Trophoblast cell (in vitro differentiated cells and primary cell): ENCODE measurements around the gene SNAPC1.

Source experiments
- DNase-seq, 2 donors: peaks; one replicate each; pipeline ENCODE4 v3.0.0-alpha.2; 2016
- H2AFZ ChIP-seq: 2 replicates; pipeline ENCODE4 v1.6.1; 2013; ENCODE audit warnings: low read length, moderate library complexity, mild to moderate bottlenecking; ENCODE audit not compliant: insufficient read depth, poor library complexity
- H2AK5ac ChIP-seq: 2 replicates; pipeline ENCODE4 v1.6.1; 2013; ENCODE audit warnings: mild to moderate bottlenecking, low read length
- H2BK120ac ChIP-seq: 2 replicates; pipeline ENCODE4 v1.6.1; 2013; ENCODE audit warnings: low read length, mild to moderate bottlenecking, moderate library complexity; ENCODE audit not compliant: insufficient read depth, poor library complexity
- H2BK12ac ChIP-seq: 2 replicates; pipeline ENCODE4 v1.6.1; 2013; ENCODE audit warnings: mild to moderate bottlenecking, low read length, moderate library complexity
- H2BK5ac ChIP-seq: 2 replicates; pipeline ENCODE4 v1.6.1; 2013; ENCODE audit warnings: low read length, low read depth, moderate library complexity, mild to moderate bottlenecking; ENCODE audit not compliant: poor library complexity
- H3K14ac ChIP-seq: 2 replicates; pipeline ENCODE4 v1.6.1; 2013; ENCODE audit warnings: mild to moderate bottlenecking, low read length
- H3K18ac ChIP-seq: 2 replicates; pipeline ENCODE4 v1.6.1; 2013; ENCODE audit warnings: mild to moderate bottlenecking, low read length
- H3K23ac ChIP-seq: 2 replicates; pipeline ENCODE4 v1.6.1; 2013; ENCODE audit warnings: low read length
- H3K27ac ChIP-seq: 2 replicates; pipeline ENCODE4 v1.5.1; 2013; ENCODE audit warnings: low read depth, mild to moderate bottlenecking, inconsistent platforms, low read length, moderate library complexity
- H3K27me3 ChIP-seq: 2 replicates; pipeline ENCODE4 v1.6.1; 2013; ENCODE audit warnings: inconsistent platforms, mild to moderate bottlenecking, low read length, moderate library complexity; ENCODE audit not compliant: insufficient read depth
- H3K36me3 ChIP-seq, 2 experiments: 1 replicate in 1 of 2; 2 replicates in 1 of 2; pipeline ENCODE4 v1.6.1; 2013; ENCODE audit warnings: low read length in 2 of 2, mild to moderate bottlenecking in 2 of 2, moderate library complexity in 1 of 2; ENCODE audit not compliant: insufficient read depth in 2 of 2, control insufficient read depth in 1 of 2
- H3K4ac ChIP-seq: 2 replicates; pipeline ENCODE4 v1.6.1; 2013; ENCODE audit warnings: low read depth, mild to moderate bottlenecking, low read length, moderate library complexity
- H3K4me1 ChIP-seq, 2 experiments: 1 replicate in 1 of 2; 2 replicates in 1 of 2; pipeline ENCODE4 v1.6.1; 2013; ENCODE audit warnings: low read length in 2 of 2, mild to moderate bottlenecking in 2 of 2, moderate library complexity in 1 of 2; ENCODE audit not compliant: insufficient read depth in 2 of 2, control insufficient read depth in 1 of 2
- H3K4me2 ChIP-seq: 2 replicates; pipeline ENCODE4 v1.6.1; 2013; ENCODE audit warnings: inconsistent platforms, mild to moderate bottlenecking, low read length, moderate library complexity
- H3K4me3 ChIP-seq: 2 replicates; pipeline ENCODE4 v1.5.1; 2013; ENCODE audit warnings: mild to moderate bottlenecking, low read depth, low read length, inconsistent platforms
- H3K79me1 ChIP-seq: one replicate; pipeline ENCODE4 v1.6.1; 2013; ENCODE audit warnings: low read length
- H3K79me2 ChIP-seq: 2 replicates; pipeline ENCODE4 v1.6.1; 2013; ENCODE audit warnings: low read length, mild to moderate bottlenecking; ENCODE audit not compliant: control insufficient read depth, insufficient read depth, poor library complexity
- H3K9ac ChIP-seq: 2 replicates; pipeline ENCODE4 v1.6.1; 2013; ENCODE audit warnings: mild to moderate bottlenecking, low read length
- H3K9me3 ChIP-seq: 2 replicates; pipeline ENCODE4 v1.6.1; 2013; ENCODE audit warnings: low read depth, mild to moderate bottlenecking, control low read depth, inconsistent platforms, low read length; ENCODE audit not compliant: insufficient read depth
- H4K12ac ChIP-seq: 2 replicates; pipeline ENCODE4 v1.6.1; 2013; ENCODE audit warnings: low read depth, mild to moderate bottlenecking, low read length, moderate library complexity
- H4K8ac ChIP-seq: 2 replicates; pipeline ENCODE4 v1.6.1; 2013; ENCODE audit warnings: low read depth, mild to moderate bottlenecking, low read length, moderate library complexity
- H4K91ac ChIP-seq: one replicate; pipeline ENCODE4 v1.6.1; 2013; ENCODE audit warnings: low read depth, mild to moderate bottlenecking, low read length, moderate library complexity
- WGBS: extraction: QIAGEN DNeasy Blood & Tissue Kit; methylation state at CpG from one replicate; pipeline ENCODE4 v1.1.7; 2013; ENCODE audit warnings: missing lambda C conversion rate; ENCODE audit not compliant: insufficient read length, insufficient coverage; ENCODE audit errors: extremely low coverage; 5-methylcytosine and 5-hydroxymethylcytosine counted together

SNAPC1 gene

DNA sequence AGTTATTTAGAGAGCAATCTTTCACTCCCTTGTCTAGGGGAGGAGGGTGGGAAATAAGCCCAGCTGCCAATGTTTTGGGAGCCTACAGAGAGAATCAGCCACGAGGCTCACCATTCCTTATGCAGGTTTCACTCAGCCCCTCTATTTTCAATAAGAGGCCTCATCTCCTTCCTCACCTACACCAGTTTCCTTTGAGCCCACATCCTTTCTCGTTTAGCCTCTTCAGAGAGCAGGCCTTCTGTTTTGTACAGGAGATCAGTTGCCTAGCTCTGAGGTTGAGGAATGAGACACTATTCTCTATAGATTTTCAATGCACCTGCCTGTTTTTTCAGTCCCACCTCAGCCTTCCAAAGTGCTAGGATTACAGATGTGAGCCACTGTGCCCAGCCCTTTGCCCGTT is 17.9 kb downstream of the SNAPC1 start:
- H3K4me2 ChIP-seq, result no peak overlapping the region
- H3K18ac ChIP-seq, result no peak overlapping the region
- no peak overlapping the region for H2BK5ac ChIP-seq
- no peak overlapping the region for H2AK5ac ChIP-seq
- no peaks in the 10 kb centered on the region for H3K4me1 ChIP-seq
- H3K79me2 ChIP-seq, result no peaks in the 10 kb centered on the region
- H3K27me3 ChIP-seq, result no peaks in the 10 kb centered on the region
- no peak overlapping the region for H2BK120ac ChIP-seq
- H3K23ac ChIP-seq, result no peak overlapping the region
- H2AFZ ChIP-seq, result no peak overlapping the region
- H3K4me3 ChIP-seq, result no peak overlapping the region
- no peaks in the 10 kb centered on the region for H3K79me1 ChIP-seq
- H2BK12ac ChIP-seq, result no peak overlapping the region
- no peak overlapping the region for H3K14ac ChIP-seq
- no peak overlapping the region for H4K8ac ChIP-seq
- no peaks in the 10 kb centered on the region for H3K9me3 ChIP-seq
- DNase-seq, result no peak
- no peak overlapping the region for H4K91ac ChIP-seq
- WGBS, result no CpG with 5 or more reads among the region's 3 CpGs
- H3K4ac ChIP-seq, result no peak overlapping the region
- peaks cover 9 to 15% of the 10 kb centered on the region in 2 experiments for H3K36me3 ChIP-seq
- H4K12ac ChIP-seq, result no peak overlapping the region
- no peak overlapping the region for H3K9ac ChIP-seq
- H3K27ac ChIP-seq, result no peak overlapping the region

DNA sequence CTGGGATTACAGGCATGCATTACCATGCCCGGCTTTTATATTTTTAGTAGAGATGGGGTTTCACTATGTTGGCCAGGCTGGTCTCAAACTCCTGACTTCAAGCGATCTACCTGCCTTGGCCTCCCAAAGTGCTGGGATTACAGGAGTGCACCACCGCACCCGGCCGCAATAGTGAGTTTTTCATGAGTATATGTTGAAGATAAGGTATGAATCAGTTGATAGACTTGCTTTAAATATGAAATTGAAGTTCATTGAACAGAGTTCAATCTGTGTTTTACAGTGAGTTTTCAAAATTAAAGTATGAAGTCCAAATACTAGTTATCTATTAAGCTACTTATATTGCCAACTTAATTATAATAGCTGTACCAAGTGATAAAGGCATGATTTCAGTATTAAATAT is 35.1 kb downstream of the SNAPC1 start:
- WGBS, result no CpG with 5 or more reads among the region's 5 CpGs
- Histone ChIP-seq H2BK120ac (no peak overlapping the region), H3K27ac (no peak overlapping the region), H3K79me1 (no peaks in the 10 kb centered on the region), H3K27me3 (no peaks in the 10 kb centered on the region), H3K14ac (no peak overlapping the region), H3K4ac (no peak overlapping the region), H4K8ac (no peak overlapping the region), H4K12ac (no peak overlapping the region), H2BK12ac (no peak overlapping the region), H3K9ac (no peak overlapping the region), H4K91ac (no peak overlapping the region), H3K23ac (no peak overlapping the region), H3K36me3 (peaks cover 0 to 7% of the 10 kb centered on the region in 2 experiments), H3K4me1 (no peaks in the 10 kb centered on the region), H2AK5ac (no peak overlapping the region), H3K4me2 (no peak overlapping the region), H2AFZ (no peak overlapping the region), H3K4me3 (no peak overlapping the region), H3K18ac (no peak overlapping the region), H3K9me3 (no peaks in the 10 kb centered on the region), H3K79me2 (no peaks in the 10 kb centered on the region), H2BK5ac (no peak overlapping the region)
- no peak for DNase-seq

DNA sequence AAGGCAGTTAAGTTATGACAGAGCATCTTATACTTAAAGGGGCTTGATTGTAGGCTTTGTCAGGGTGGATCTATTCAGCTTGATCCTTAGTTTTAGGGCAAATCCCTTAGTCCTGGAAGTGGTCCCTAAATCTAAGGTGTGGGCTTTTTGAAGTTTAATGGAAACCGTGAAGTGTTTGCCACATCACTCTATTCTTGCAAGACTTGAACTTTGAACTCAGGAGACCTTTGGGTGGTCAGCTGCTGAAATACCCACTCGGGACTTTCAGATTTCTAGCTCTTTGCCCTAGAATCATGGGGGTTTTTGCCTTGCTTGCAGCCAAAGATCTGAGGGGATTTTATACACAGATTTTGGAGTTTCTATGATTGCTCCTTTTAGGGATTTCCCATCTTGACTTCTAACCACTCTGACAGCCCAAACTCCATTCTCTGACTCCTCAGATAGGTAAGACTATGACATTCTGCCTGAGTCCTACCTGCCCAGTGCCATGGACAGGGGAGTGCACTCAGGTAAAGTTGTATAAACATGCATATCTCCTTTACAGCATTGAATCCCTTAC is 39.9 kb downstream of the SNAPC1 start:
- Histone ChIP-seq H3K4me2 (no peak overlapping the region), H4K12ac (no peak overlapping the region), H3K27me3 (no peaks in the 10 kb centered on the region), H3K36me3 (no peaks in the 10 kb centered on the region), H3K23ac (no peak overlapping the region), H3K18ac (no peak overlapping the region), H2AK5ac (no peak overlapping the region), H3K4me3 (no peak overlapping the region), H3K4ac (no peak overlapping the region), H3K9me3 (no peaks in the 10 kb centered on the region), H2AFZ (no peak overlapping the region), H3K79me1 (no peaks in the 10 kb centered on the region), H3K9ac (no peak overlapping the region), H3K14ac (no peak overlapping the region), H4K91ac (no peak overlapping the region), H2BK120ac (no peak overlapping the region), H2BK12ac (no peak overlapping the region), H3K4me1 (no peaks in the 10 kb centered on the region), H3K27ac (no peak overlapping the region), H2BK5ac (no peak overlapping the region), H4K8ac (no peak overlapping the region), H3K79me2 (no peaks in the 10 kb centered on the region)
- no CpG with 5 or more reads among the region's 2 CpGs for WGBS
- no peak for DNase-seq

DNA sequence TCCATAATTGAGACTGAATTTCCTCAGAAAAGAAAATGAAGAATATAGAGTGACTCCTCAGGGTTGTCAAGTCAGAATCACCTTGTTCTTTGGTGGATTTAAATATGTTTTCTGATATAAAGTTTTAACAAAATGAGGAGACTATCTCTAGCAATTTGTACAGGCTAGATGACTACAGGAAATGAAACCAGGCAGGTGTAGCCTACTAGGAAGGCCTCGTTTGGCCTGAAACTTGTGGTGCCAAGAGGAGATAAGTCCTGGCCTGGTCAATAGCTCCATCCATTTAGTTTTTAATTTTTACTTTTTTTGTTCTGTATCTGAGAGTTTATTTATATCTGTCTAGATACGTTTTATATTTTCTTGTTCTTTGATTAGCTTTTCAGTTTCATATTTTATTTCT is 41.5 kb downstream of the SNAPC1 start:
- Histone ChIP-seq H2BK12ac (no peak overlapping the region), H3K18ac (no peak overlapping the region), H3K79me2 (no peaks in the 10 kb centered on the region), H2BK120ac (no peak overlapping the region), H3K9ac (no peak overlapping the region), H3K27ac (no peak overlapping the region), H2AFZ (no peak overlapping the region), H4K8ac (no peak overlapping the region), H2BK5ac (no peak overlapping the region), H3K23ac (no peak overlapping the region), H3K4me1 (no peaks in the 10 kb centered on the region), H2AK5ac (no peak overlapping the region), H3K27me3 (no peaks in the 10 kb centered on the region), H3K14ac (no peak overlapping the region), H3K4me3 (no peak overlapping the region), H3K79me1 (no peaks in the 10 kb centered on the region), H4K91ac (no peak overlapping the region), H4K12ac (no peak overlapping the region), H3K36me3 (no peaks in the 10 kb centered on the region), H3K4me2 (no peak overlapping the region), H3K4ac (no peak overlapping the region), H3K9me3 (no peaks in the 10 kb centered on the region)
- WGBS, result no CpG with 5 or more reads among the region's 2 CpGs
- no peak for DNase-seq
